IMR-90 (cell line): ENCODE data around the gene ITSN2. TPM values are rescaled to one million over a fixed set of nuclear protein-coding genes. Genes with fewer than 3 reads are reported as not detected.

Experiments
- ATAC-seq: fragments of 200-7000 bp; cut with Tn5 transposase; 2 replicates; pipeline ENCODE4 v1.9.1; 2020; ENCODE audit warnings: low read depth, mild to moderate bottlenecking, moderate library complexity
- BruUV-seq: library from RNA; stranded (reverse); fragments of 400-500 nt; replicated peaks from 2 replicates; lab custom pipeline; 2021; lab: Mats Ljungman, UMichigan
- CTCF ChIA-PET: fragments of 300-600 bp; formaldehyde crosslinking; extraction: SDS; loops from one replicate; lab custom pipeline; 2021; ENCODE audit warnings: antibody characterized with exemption; lab: Yijun Ruan, JAX
- POLR2A ChIA-PET: fragments of 300-600 bp; sonication (Branson Sonifier 250); formaldehyde crosslinking; loops from one replicate; lab custom pipeline; 2022; ENCODE audit warnings: antibody characterized with exemption; ENCODE audit not compliant: unreplicated experiment; lab: Charles Lee
- DNase-seq: peaks from one replicate; pipeline ENCODE4 v3.0.0; 2013
- H2AFZ ChIP-seq: replicated peaks from 2 replicates; pipeline ENCODE3; 2013; ENCODE audit warnings: low read length, mild to moderate bottlenecking; ENCODE audit not compliant: poor library complexity
- H2AK5ac ChIP-seq: 2 replicates; pipeline ENCODE4 v1.6.1; 2013; ENCODE audit warnings: low read depth, low read length, inconsistent platforms
- H2AK9ac ChIP-seq: replicated peaks from 2 replicates; pipeline ENCODE3; 2013; ENCODE audit warnings: mild to moderate bottlenecking, low read depth, low read length, moderate library complexity; ENCODE audit not compliant: poor library complexity
- H2BK120ac ChIP-seq: 2 replicates; pipeline ENCODE4 v1.6.1; 2013; ENCODE audit warnings: low read depth, low read length, inconsistent platforms
- H2BK15ac ChIP-seq: 3 replicates; pipeline ENCODE4 v1.6.1; 2013; ENCODE audit warnings: low read depth, low read length, inconsistent platforms
- H2BK20ac ChIP-seq: 2 replicates; pipeline ENCODE4 v1.6.1; 2013; ENCODE audit warnings: low read depth, mild to moderate bottlenecking, inconsistent platforms, low read length, moderate library complexity
- H2BK5ac ChIP-seq: 2 replicates; pipeline ENCODE4 v1.6.1; 2013; ENCODE audit warnings: mild to moderate bottlenecking, low read depth, low read length, inconsistent platforms; ENCODE audit not compliant: poor library complexity, severe bottlenecking
- H3K14ac ChIP-seq: replicated peaks from 2 replicates; pipeline ENCODE4 v1.6.1; 2013; ENCODE audit warnings: low read depth, low read length, inconsistent platforms
- H3K18ac ChIP-seq: 2 replicates; pipeline ENCODE4 v1.6.1; 2013; ENCODE audit warnings: low read depth, low read length, control low read depth
- H3K23ac ChIP-seq: 2 replicates; pipeline ENCODE4 v1.6.1; 2013; ENCODE audit warnings: low read depth, low read length, inconsistent platforms
- H3K27ac ChIP-seq: 2 replicates; pipeline ENCODE4 v1.5.1; 2013; ENCODE audit warnings: mild to moderate bottlenecking, control low read depth, low read length; ENCODE audit not compliant: insufficient read depth
- H3K27me3 ChIP-seq: 2 replicates; pipeline ENCODE4 v1.6.1; 2013; ENCODE audit warnings: low read length; ENCODE audit not compliant: control insufficient read depth, insufficient read depth
- H3K36me3 ChIP-seq: 2 replicates; pipeline ENCODE4 v1.6.1; 2013; ENCODE audit warnings: low read length, mixed read lengths; ENCODE audit not compliant: control insufficient read depth, insufficient read depth
- H3K4ac ChIP-seq: 2 replicates; pipeline ENCODE4 v1.6.1; 2013; ENCODE audit warnings: low read depth, low read length, inconsistent platforms
- H3K4me1 ChIP-seq: 2 replicates; pipeline ENCODE4 v1.6.1; 2013; ENCODE audit warnings: low read length, mixed read lengths; ENCODE audit not compliant: control insufficient read depth, insufficient read depth
- H3K4me2 ChIP-seq: 2 replicates; pipeline ENCODE4 v1.6.1; 2013; ENCODE audit warnings: low read depth, mild to moderate bottlenecking, control low read depth, low read length, moderate library complexity
- H3K4me3 ChIP-seq: 2 replicates; pipeline ENCODE4 v1.5.1; 2013; ENCODE audit warnings: low read depth, mild to moderate bottlenecking, control low read depth, low read length, moderate library complexity; ENCODE audit not compliant: insufficient read depth
- H3K56ac ChIP-seq: 2 replicates; pipeline ENCODE4 v1.6.1; 2013; ENCODE audit warnings: low read length, inconsistent platforms; ENCODE audit not compliant: insufficient read depth; ENCODE audit errors: extremely low read depth
- H3K79me1 ChIP-seq, 2 experiments: 2 replicates each; pipeline ENCODE4 v1.6.1; 2013; ENCODE audit warnings: low read length in 2 of 2, inconsistent platforms in 1 of 2, low read depth in 1 of 2
- H3K9ac ChIP-seq: 2 replicates; pipeline ENCODE4 v1.6.1; 2013; ENCODE audit warnings: low read depth, low read length, control low read depth
- H3K9me1 ChIP-seq: 2 replicates; pipeline ENCODE4 v1.6.1; 2013; ENCODE audit warnings: low read length, inconsistent platforms; ENCODE audit not compliant: insufficient read depth
- H3K9me3 ChIP-seq: 2 replicates; pipeline ENCODE4 v1.6.1; 2013; ENCODE audit warnings: low read length; ENCODE audit not compliant: control insufficient read depth, insufficient read depth
- H4K20me1 ChIP-seq: 2 replicates; pipeline ENCODE4 v1.6.1; 2013; ENCODE audit warnings: low read length, inconsistent platforms; ENCODE audit not compliant: insufficient read depth
- H4K5ac ChIP-seq: 2 replicates; pipeline ENCODE4 v1.6.1; 2013; ENCODE audit warnings: mild to moderate bottlenecking, low read depth, low read length, control low read depth
- H4K8ac ChIP-seq, 2 experiments: 2 replicates each; pipeline ENCODE4 v1.6.1; 2013; ENCODE audit warnings: low read depth in 2 of 2, low read length in 2 of 2, control low read depth in 1 of 2, inconsistent platforms in 1 of 2
- H4K91ac ChIP-seq: 2 replicates; pipeline ENCODE4 v1.6.1; 2013; ENCODE audit warnings: low read depth, low read length, inconsistent platforms; ENCODE audit not compliant: insufficient read depth
- BHLHE40 ChIP-seq: fragments of 150-350 bp; IDR thresholded peaks from 2 replicates; pipeline ENCODE4 v1.6.1; 2016; ENCODE audit warnings: mild to moderate bottlenecking, low read depth, low read length
- CEBPB ChIP-seq: IDR thresholded peaks from 2 replicates; pipeline ENCODE4 v1.6.1; 2012; ENCODE audit warnings: low read depth, low read length, improper control_type of control experiment
- CHD1 ChIP-seq: IDR thresholded peaks from 2 replicates; pipeline ENCODE4 v1.6.1; 2012; ENCODE audit warnings: low read depth, low read length, improper control_type of control experiment
- ELK1 ChIP-seq: fragments of 150-350 bp; IDR thresholded peaks from 2 replicates; pipeline ENCODE4 v1.6.1; 2016; ENCODE audit warnings: low read depth, mild to moderate bottlenecking, low read length, moderate library complexity, borderline replicate concordance
- FOS ChIP-seq: fragments of 150-350 bp; IDR thresholded peaks from 2 replicates; pipeline ENCODE4 v1.6.1; 2016; ENCODE audit warnings: low read depth, low read length
- MAFK ChIP-seq: IDR thresholded peaks from 2 replicates; pipeline ENCODE4 v1.6.1; 2012; ENCODE audit warnings: low read depth, low read length, improper control_type of control experiment
- MAZ ChIP-seq: IDR thresholded peaks from 2 replicates; pipeline ENCODE4 v1.6.1; 2012; ENCODE audit warnings: low read depth, mild to moderate bottlenecking, low read length, improper control_type of control experiment, moderate library complexity, borderline replicate concordance
- MXI1 ChIP-seq: IDR thresholded peaks from 2 replicates; pipeline ENCODE4 v1.6.1; 2012; ENCODE audit warnings: low read depth, mild to moderate bottlenecking, low read length, moderate library complexity, borderline replicate concordance
- NFE2L2 ChIP-seq: fragments of 150-350 bp; IDR thresholded peaks from 2 replicates; pipeline ENCODE4 v1.6.1; 2016; ENCODE audit warnings: low read depth, mild to moderate bottlenecking, low read length
- POLR2A ChIP-seq: IDR thresholded peaks from 2 replicates; pipeline ENCODE4 v1.6.1; 2012; ENCODE audit warnings: mild to moderate bottlenecking, low read depth, low read length
- RAD21 ChIP-seq: IDR thresholded peaks from 2 replicates; pipeline ENCODE4 v1.6.1; 2012; ENCODE audit warnings: low read length, improper control_type of control experiment
- RCOR1 ChIP-seq: IDR thresholded peaks from 2 replicates; pipeline ENCODE4 v1.6.1; 2012; ENCODE audit warnings: mild to moderate bottlenecking, low read length, improper control_type of control experiment; ENCODE audit not compliant: insufficient replicate concordance
- RFX5 ChIP-seq: IDR thresholded peaks from 2 replicates; pipeline ENCODE4 v1.8.0; 2012; ENCODE audit warnings: low read depth, mild to moderate bottlenecking, low read length, moderate library complexity
- SMC3 ChIP-seq: fragments of 150-350 bp; IDR thresholded peaks from 2 replicates; pipeline ENCODE4 v1.6.1; 2016; ENCODE audit warnings: low read depth, mild to moderate bottlenecking, antibody characterized with exemption, low read length, moderate library complexity
- WGBS, 2 experiments: methylation state at CpG; one replicate each; pipeline versions ENCODE4 v1.1.5 to v1.1.7; 2013; ENCODE audit warnings: missing lambda C conversion rate in 2 of 2; ENCODE audit not compliant: insufficient read length in 1 of 2; ENCODE audit errors: extremely low coverage in 2 of 2; 5-methylcytosine and 5-hydroxymethylcytosine counted together
- dilution Hi-C: fragments of 300-500 bp; cut with HindIII; formaldehyde crosslinking; loops from one replicate; pipeline ENCODE4 v1.14.3; 2018; ENCODE audit warnings: low sequenced_read_pairs; ENCODE audit not compliant: unreplicated experiment
- in situ Hi-C: fragments of 300-500 bp; cut with MboI; formaldehyde crosslinking; loops from 3 replicates; pipeline ENCODE4 v1.14.3; 2019; ENCODE audit warnings: low sequenced_read_pairs, inconsistent platforms, mixed read lengths
- intact Hi-C: fragments of 100-400 bp; cut with micrococcal nuclease; formaldehyde crosslinking; loops from 2 replicates; pipeline ENCODE4 v1.10.0; 2022
- polyA plus RNA-seq, 3 experiments: library from polyadenylated mRNA; depleted of rRNA; stranded (reverse); fragments of >200 nt; gene quantifications; 2 replicates each; pipeline ENCODE4 v1.2.3, GENCODE V29; 2012; ENCODE audit warnings: low replicate concordance in 1 of 3
- total RNA-seq: library from RNA; depleted of rRNA; stranded (reverse); fragments of >200 nt; gene quantifications from 2 replicates; pipeline ENCODE4 v1.2.3, GENCODE V29; 2012
- TF ChIP-seq, protein P1 (sequence below): fragments of 150-350 bp; IDR thresholded peaks from 2 replicates; pipeline ENCODE4 v1.6.1; 2017; ENCODE audit warnings: mild to moderate bottlenecking, antibody characterized with exemption, low read length, low read depth
- TF ChIP-seq, protein P2 (sequence below): conservative IDR thresholded peaks from 2 replicates; pipeline ENCODE4 v1.5.1; 2012; ENCODE audit warnings: mild to moderate bottlenecking, low read depth, low read length, improper control_type of control experiment

The ITSN2 gene
- total and polyA plus RNA-seq, 2 of the 4 experiments (the other 2 are of a cell fraction), result 10.7 to 17.2 TPM

GRCh38 chr2:24259316-24259715 is 101.0 kb downstream of the ITSN2 start:
- no peak overlapping the region for H4K8ac ChIP-seq
- no peak overlapping the region for H2BK20ac ChIP-seq
- intact Hi-C loops (no loop called here), in situ Hi-C loops (no loop called here), dilution Hi-C loops (no loop called here)
- no peak overlapping the region for H2BK15ac ChIP-seq
- H3K23ac ChIP-seq, result no peak overlapping the region
- no peak overlapping the region for H3K4ac ChIP-seq
- peaks cover 2% of the 10 kb centered on the region; the same call in 1 of the 2 replicates for H3K9me1 ChIP-seq
- H2AFZ ChIP-seq, result no peak overlapping the region
- H3K36me3 ChIP-seq, result peaks cover 7% of the 10 kb centered on the region; the same call in 1 of the 2 replicates
- ATAC-seq, result no peak
- no peak overlapping the region for H3K56ac ChIP-seq
- H4K91ac ChIP-seq, result no peak overlapping the region
- no peak overlapping the region for H2BK5ac ChIP-seq
- H3K27me3 ChIP-seq, result no peaks in the 10 kb centered on the region
- H4K5ac ChIP-seq, result no peak overlapping the region
- TF ChIP-seq MAZ (no peak), MAFK (no peak), MXI1 (no peak), ELK1 (no peak), RCOR1 (no peak), RFX5 (no peak), CEBPB (no peak), CHD1 (no peak), RAD21 (no peak), POLR2A (no peak), BHLHE40 (no peak), NFE2L2 (no peak), FOS (no peak), SMC3 (no peak)
- TF ChIP-seq, protein P1, sequence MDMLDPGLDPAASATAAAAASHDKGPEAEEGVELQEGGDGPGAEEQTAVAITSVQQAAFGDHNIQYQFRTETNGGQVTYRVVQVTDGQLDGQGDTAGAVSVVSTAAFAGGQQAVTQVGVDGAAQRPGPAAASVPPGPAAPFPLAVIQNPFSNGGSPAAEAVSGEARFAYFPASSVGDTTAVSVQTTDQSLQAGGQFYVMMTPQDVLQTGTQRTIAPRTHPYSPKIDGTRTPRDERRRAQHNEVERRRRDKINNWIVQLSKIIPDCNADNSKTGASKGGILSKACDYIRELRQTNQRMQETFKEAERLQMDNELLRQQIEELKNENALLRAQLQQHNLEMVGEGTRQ, result no peak
- TF ChIP-seq, protein P2, sequence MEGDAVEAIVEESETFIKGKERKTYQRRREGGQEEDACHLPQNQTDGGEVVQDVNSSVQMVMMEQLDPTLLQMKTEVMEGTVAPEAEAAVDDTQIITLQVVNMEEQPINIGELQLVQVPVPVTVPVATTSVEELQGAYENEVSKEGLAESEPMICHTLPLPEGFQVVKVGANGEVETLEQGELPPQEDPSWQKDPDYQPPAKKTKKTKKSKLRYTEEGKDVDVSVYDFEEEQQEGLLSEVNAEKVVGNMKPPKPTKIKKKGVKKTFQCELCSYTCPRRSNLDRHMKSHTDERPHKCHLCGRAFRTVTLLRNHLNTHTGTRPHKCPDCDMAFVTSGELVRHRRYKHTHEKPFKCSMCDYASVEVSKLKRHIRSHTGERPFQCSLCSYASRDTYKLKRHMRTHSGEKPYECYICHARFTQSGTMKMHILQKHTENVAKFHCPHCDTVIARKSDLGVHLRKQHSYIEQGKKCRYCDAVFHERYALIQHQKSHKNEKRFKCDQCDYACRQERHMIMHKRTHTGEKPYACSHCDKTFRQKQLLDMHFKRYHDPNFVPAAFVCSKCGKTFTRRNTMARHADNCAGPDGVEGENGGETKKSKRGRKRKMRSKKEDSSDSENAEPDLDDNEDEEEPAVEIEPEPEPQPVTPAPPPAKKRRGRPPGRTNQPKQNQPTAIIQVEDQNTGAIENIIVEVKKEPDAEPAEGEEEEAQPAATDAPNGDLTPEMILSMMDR, result no peak
- no peak overlapping the region for H3K27ac ChIP-seq
- no TSS peak for BruUV-seq
- CTCF ChIA-PET, result no interaction called here
- no peak overlapping the region for H2AK5ac ChIP-seq
- no peak for DNase-seq
- H3K4me3 ChIP-seq, result no peak overlapping the region
- no peak overlapping the region for H3K14ac ChIP-seq
- no peak overlapping the region for H3K4me2 ChIP-seq
- H3K79me1 ChIP-seq, result no peaks in the 10 kb centered on the region
- no peak overlapping the region for H3K18ac ChIP-seq
- no peaks in the 10 kb centered on the region for H4K20me1 ChIP-seq
- peaks cover 3% of the 10 kb centered on the region; the same call in 1 of the 2 replicates for H3K4me1 ChIP-seq
- H2BK120ac ChIP-seq, result no peak overlapping the region
- WGBS, 2 experiments, result 100% methylated on average over 1 of the region's 2 CpGs; no CpG with 5 or more reads in 1 of the 2 experiments
- no peak overlapping the region for H2AK9ac ChIP-seq
- POLR2A ChIA-PET, result no interaction called here
- H3K9me3 ChIP-seq, result no peaks in the 10 kb centered on the region
- no peak overlapping the region for H3K9ac ChIP-seq
